Activated naive CD4-positive, alpha-beta T cell treated with anti-CD3 and anti-CD28 coated beads, Interleukin-2, amount 10 ng/mL, durations not matched to agents 7 days and 5 days (primary cell): ENCODE measurements around the gene RIC1.
A peak's percentile ranks its signal among the peaks of the same experiment; 100 is the strongest.
"Not testable (repeated sequence)": the region's sequence is repeated elsewhere in the genome, so short reads cannot be mapped to it uniquely, and the experiment has no call there.

ENCODE experiments used
- CTCF ChIA-PET: fragments of 350-600 bp; sonication (Branson Sonifier 250); formaldehyde crosslinking; loops from one replicate; lab custom pipeline; 2021; ENCODE audit warnings: antibody characterized with exemption; lab: Charles Lee
- DNase-seq: peaks from one replicate; pipeline ENCODE4 v3.0.0-alpha.2; 2020
- H3K27ac Mint-ChIP-seq: one replicate; pipeline ENCODE4 v1.8.0; 2021; ENCODE audit warnings: mild to moderate bottlenecking, moderate library complexity, mixed read lengths
- H3K27me3 Mint-ChIP-seq: one replicate; pipeline ENCODE4 v1.8.0; 2021; ENCODE audit warnings: mild to moderate bottlenecking, mixed read lengths
- H3K36me3 Mint-ChIP-seq: one replicate; pipeline ENCODE4 v1.8.0; 2021; ENCODE audit warnings: mixed read lengths
- H3K4me1 Mint-ChIP-seq: one replicate; pipeline ENCODE4 v1.8.0; 2021; ENCODE audit warnings: mixed read lengths
- H3K4me3 Mint-ChIP-seq: one replicate; pipeline ENCODE4 v1.8.0; 2021; ENCODE audit warnings: mild to moderate bottlenecking, moderate library complexity, mixed read lengths
- H3K9me3 Mint-ChIP-seq: one replicate; pipeline ENCODE4 v1.8.0; 2021; ENCODE audit warnings: mixed read lengths

RIC1 gene

DNA sequence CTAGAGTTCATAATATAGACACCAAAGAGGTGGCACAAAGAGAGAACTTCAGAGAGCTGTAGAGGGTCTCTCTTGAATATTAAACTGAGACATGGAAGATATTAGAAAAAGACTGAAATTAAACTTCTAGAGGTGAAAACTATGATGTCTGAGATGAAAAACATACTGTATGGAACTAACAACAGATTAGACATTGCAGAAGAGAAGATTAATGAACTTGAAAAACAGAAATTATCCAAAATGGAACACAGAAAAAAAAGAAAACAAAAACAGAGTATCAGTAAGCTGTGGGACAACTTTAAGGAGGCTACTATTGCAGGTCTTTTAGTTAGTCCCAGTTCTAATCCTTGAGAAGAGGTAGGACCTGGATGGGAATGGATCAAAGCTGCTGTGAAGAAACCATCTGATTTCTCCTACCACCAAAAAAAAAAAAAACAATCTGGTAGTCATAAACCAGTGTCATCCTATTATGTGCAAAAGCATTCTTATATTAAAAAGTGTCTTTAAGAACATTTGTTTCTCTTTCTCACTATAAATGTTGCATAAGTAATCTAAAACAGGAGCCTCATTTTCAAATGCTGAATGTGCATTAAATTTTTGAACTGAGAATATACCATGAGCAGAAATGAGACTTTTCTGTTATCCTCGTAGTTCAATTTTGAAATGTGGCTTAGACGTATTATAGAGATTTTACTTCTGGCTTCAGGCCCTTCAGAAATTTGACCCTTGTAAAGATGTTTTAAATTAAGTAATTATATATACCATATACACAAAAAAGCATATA lies 107.8 kb downstream of the RIC1 start:
- H3K4me3 Mint-ChIP-seq, result no peak overlapping the region
- no peak for DNase-seq
- no peaks in the 10 kb centered on the region for H3K27me3 Mint-ChIP-seq
- H3K4me1 Mint-ChIP-seq, result no peaks in the 10 kb centered on the region
- CTCF ChIA-PET, result no interaction called here
- no peak overlapping the region for H3K27ac Mint-ChIP-seq
- no peaks in the 10 kb centered on the region for H3K9me3 Mint-ChIP-seq
- H3K36me3 Mint-ChIP-seq, result peaks cover 40% of the 10 kb centered on the region

DNA sequence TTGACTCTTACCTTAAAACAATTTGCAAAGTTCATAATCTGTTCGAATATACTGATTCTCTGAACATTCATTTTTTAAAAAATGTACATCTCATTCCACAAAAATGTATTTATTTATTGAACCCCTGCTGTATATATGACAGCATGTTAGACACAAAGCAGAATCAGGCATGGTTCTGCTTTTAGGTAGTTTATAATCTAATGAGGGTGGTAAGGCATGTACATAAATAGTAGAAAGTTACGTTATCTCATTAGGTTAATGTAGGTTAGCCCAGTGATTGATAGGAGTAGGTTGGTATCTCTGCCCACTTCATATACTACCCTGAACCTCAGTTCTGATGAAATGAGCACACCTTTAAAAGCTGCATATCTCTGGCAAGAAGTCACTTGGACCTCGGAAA lies 114.2 kb downstream of the RIC1 start:
- H3K4me1 Mint-ChIP-seq, result no peaks in the 10 kb centered on the region
- peaks cover 47% of the 10 kb centered on the region for H3K36me3 Mint-ChIP-seq
- no peaks in the 10 kb centered on the region for H3K27me3 Mint-ChIP-seq
- DNase-seq, result no peak
- CTCF ChIA-PET, result interaction anchor here (0.6 kb wide), 1 partner anchor 27 kb away, joined by 3 read pairs; no protein-coding TSS in a partner anchor
- no peak overlapping the region for H3K4me3 Mint-ChIP-seq
- no peaks in the 10 kb centered on the region for H3K9me3 Mint-ChIP-seq
- no peak overlapping the region for H3K27ac Mint-ChIP-seq

DNA sequence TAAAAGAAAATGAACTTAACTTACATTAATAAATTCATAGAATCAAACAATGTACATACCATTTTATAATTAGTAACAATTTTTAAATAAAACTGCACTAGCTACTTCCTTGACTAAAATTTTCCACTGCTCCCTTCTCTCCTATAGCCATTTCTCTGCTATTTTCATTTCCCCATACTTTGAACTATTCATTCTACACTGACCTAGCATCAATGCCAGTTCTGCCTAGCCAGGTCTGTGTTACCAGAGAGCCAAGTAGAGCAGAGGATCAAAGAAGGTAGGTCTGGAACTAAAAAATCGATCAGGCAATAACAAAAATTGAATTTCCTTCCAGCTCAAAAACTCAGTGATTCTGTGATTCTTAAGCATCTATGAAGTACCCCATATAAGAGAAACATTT lies 119.5 kb downstream of the RIC1 start:
- H3K36me3 Mint-ChIP-seq, result peaks cover 41% of the 10 kb centered on the region
- no peaks in the 10 kb centered on the region for H3K27me3 Mint-ChIP-seq
- CTCF ChIA-PET, result interaction anchor here (0.6 to 1.2 kb wide), 2 partner anchors 11 to 730 kb away, joined by 3 to 4 read pairs; no protein-coding TSS in a partner anchor
- H3K4me1 Mint-ChIP-seq, result peaks cover 17% of the 10 kb centered on the region
- H3K27ac Mint-ChIP-seq, result peak overlapping the region; percentile 29
- DNase-seq, result no peak
- H3K4me3 Mint-ChIP-seq, result no peak overlapping the region
- H3K9me3 Mint-ChIP-seq, result no peaks in the 10 kb centered on the region

DNA sequence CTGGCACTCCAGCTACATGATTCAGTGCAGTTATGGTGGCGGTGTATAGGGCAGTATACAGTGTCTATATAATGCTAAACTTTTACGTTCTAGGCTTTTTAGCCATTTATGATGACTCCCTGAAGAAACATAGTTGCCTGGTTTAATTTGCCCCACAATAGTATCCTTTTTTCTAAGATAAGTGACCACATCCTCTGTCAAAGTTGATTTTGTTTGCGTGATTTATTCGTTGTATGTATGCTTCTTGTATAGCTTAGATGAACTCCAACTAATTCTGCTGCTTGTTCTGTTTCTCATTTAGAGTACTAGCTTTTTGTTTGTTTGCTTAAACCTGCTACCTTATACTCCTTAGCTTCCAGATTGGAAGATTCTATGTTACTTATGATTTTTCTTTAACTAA lies 120.4 kb downstream of the RIC1 start:
- Mint-ChIP-seq H3K4me1 (peaks cover 17% of the 10 kb centered on the region), H3K36me3 (peaks cover 40% of the 10 kb centered on the region), H3K27ac (peak overlapping the region; percentile 13), H3K27me3 (no peaks in the 10 kb centered on the region), H3K9me3 (no peaks in the 10 kb centered on the region), H3K4me3 (no peak overlapping the region)
- CTCF ChIA-PET, result interaction anchor here (0.5 to 0.6 kb wide), 2 partner anchors 8 to 680 kb away, joined by 3 to 4 read pairs; no protein-coding TSS in a partner anchor
- no peak for DNase-seq

DNA sequence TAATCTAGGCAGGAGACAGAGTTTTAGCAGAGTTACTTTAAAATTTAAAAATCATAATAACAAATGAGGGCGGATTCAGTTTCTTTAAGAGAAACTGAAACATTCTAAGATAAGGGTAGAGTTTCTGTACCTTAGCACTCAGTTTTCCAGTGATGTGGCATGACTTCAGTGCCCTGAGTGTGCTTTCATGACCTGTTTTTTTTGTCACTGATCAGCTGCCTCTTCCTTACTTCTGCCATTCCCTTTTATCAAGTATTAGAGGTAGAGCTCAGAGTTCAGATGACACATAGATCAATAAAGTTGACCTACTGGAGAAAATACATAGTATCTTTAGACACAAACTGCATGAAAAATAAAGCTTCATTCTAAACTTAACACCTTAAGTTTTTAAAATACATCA lies 121.7 kb downstream of the RIC1 start:
- H3K9me3 Mint-ChIP-seq, result no peaks in the 10 kb centered on the region
- H3K36me3 Mint-ChIP-seq, result peaks cover 31% of the 10 kb centered on the region
- peaks cover 17% of the 10 kb centered on the region for H3K4me1 Mint-ChIP-seq

DNA sequence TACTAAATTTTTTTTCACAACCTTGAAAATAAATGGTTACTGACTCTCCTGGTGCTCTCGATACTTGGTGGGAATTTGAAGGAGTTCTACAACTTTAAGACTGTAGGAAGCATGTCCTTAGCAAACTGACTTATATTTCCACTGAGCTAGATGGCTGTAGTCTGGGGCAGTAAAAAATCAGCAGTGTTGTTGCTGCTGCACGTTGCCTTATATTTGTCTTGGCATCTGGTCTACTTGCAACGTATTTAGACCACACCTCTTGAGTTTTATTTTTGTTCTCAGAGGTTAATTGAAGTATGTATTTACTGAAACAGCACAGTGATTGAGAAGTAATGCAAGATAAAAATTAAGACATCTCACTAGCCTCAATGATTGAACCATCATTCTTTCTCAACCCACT lies 127.7 kb downstream of the RIC1 start:
- no peak overlapping the region for H3K27ac Mint-ChIP-seq
- peaks cover 35% of the 10 kb centered on the region for H3K36me3 Mint-ChIP-seq

More for the DNA sequence above, 121.7 kb downstream of the RIC1 start:
- Mint-ChIP-seq H3K4me3 (no peak overlapping the region), H3K27me3 (no peaks in the 10 kb centered on the region), H3K27ac (no peak overlapping the region)
- CTCF ChIA-PET, result interaction anchor here (1.0 to 1.2 kb wide), 2 partner anchors 15 to 23 kb away, joined by 3 read pairs; no protein-coding TSS in a partner anchor
- DNase-seq, result no peak

DNA sequence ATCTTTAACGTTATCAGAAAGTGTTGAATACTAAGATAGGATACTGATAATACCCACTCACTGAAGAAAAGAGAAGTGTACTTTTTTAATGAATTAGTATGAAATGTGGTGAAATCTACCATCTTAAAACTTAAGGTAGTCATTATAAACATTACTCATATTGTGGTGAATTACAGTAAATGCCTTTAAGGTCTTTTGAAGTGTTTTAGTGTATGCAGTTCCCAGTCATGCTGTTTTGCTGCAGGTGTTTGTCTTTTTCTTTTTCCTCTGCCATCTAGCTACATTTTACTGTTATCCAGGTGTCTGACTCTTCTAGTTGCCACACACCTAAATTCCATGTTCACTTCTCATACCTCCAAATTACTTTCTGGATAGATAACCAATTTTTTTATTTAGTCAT lies 131.4 kb downstream of the RIC1 start:
- CTCF ChIA-PET, result no interaction called here
- H3K9me3 Mint-ChIP-seq, result no peaks in the 10 kb centered on the region
- H3K27me3 Mint-ChIP-seq, result no peaks in the 10 kb centered on the region
- H3K4me3 Mint-ChIP-seq, result no peak overlapping the region
- peaks cover 49% of the 10 kb centered on the region for H3K36me3 Mint-ChIP-seq
- H3K4me1 Mint-ChIP-seq, result peaks cover 24% of the 10 kb centered on the region
- DNase-seq, result no peak
- H3K27ac Mint-ChIP-seq, result no peak overlapping the region

More for the DNA sequence above, 127.7 kb downstream of the RIC1 start:
- DNase-seq, result no peak
- Mint-ChIP-seq H3K9me3 (no peaks in the 10 kb centered on the region), H3K4me3 (no peak overlapping the region), H3K27me3 (no peaks in the 10 kb centered on the region), H3K4me1 (peaks cover 3% of the 10 kb centered on the region)
- CTCF ChIA-PET, result interaction anchor here (0.7 kb wide), 1 partner anchor 167 kb away, joined by 4 read pairs; no protein-coding TSS in a partner anchor

DNA sequence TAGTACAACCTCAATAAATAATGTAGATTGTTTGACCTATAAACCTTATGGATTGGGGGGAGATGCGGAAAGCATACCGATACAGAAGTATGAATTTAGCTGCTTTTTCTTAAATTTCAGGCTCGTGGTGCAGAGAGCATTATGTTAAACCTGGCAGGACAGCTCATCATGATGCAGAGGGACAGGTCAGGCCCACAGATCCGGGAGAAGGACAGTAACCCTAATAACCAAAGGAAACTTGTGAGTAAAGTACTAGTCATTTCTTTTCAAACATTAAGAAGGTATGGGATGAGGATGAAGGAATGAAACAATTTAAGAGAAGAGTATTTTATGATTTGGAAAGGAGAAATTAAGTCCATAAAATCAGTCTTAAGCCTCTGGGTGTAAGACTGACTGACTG lies 133.5 kb downstream of the RIC1 start:
- no peaks in the 10 kb centered on the region for H3K9me3 Mint-ChIP-seq
- H3K36me3 Mint-ChIP-seq, result peaks cover 64% of the 10 kb centered on the region
- no peak overlapping the region for H3K4me3 Mint-ChIP-seq
- CTCF ChIA-PET, result no interaction called here
- DNase-seq, result no peak
- H3K27ac Mint-ChIP-seq, result no peak overlapping the region
- no peaks in the 10 kb centered on the region for H3K27me3 Mint-ChIP-seq
- H3K4me1 Mint-ChIP-seq, result peaks cover 37% of the 10 kb centered on the region

DNA sequence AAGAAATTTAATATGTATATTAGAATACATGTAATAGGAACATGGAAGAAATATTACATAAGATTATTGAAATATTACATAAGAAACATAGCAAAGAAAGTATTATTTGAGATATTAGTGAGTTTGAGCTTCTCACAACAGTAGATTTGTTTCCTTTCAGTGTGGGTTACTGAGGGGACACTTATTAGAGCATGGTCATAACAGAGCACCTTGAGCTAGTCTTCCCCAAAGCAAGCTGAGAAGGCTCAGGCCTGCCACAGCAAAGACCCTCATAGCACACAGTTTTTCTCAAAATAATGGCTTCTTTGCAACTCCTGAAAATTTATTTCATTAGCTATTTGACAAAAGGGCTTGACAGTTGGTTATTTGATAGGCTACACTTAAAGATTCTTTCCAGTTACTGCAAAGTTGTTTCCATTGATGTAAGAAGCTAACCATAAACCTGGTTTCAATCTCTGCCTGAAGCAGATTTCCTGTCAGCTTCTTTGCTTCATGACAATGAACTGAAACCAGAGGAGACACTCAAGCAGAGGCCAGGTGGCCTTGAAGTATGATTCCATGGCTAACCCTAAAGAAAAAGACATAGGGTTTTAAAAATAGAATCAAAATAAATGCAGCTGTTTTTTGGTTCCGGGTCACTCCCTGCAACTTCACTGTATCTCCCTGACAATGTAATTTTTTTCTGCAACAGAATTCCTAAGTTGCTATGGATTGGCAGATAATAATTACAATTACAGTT lies 135.4 kb downstream of the RIC1 start:
- Mint-ChIP-seq H3K27me3 (no peaks in the 10 kb centered on the region), H3K36me3 (peaks cover 66% of the 10 kb centered on the region), H3K4me3 (no peak overlapping the region), H3K9me3 (no peaks in the 10 kb centered on the region), H3K27ac (peak overlapping the region; percentile 75), H3K4me1 (peaks cover 53% of the 10 kb centered on the region)
- peak; percentile 36 for DNase-seq
- CTCF ChIA-PET, result interaction anchor here (1.0 to 1.5 kb wide), 4 partner anchors 9 to 260 kb away, joined by 4 to 13 read pairs (median 5); partner anchors contain the start of gene ERMP1

DNA sequence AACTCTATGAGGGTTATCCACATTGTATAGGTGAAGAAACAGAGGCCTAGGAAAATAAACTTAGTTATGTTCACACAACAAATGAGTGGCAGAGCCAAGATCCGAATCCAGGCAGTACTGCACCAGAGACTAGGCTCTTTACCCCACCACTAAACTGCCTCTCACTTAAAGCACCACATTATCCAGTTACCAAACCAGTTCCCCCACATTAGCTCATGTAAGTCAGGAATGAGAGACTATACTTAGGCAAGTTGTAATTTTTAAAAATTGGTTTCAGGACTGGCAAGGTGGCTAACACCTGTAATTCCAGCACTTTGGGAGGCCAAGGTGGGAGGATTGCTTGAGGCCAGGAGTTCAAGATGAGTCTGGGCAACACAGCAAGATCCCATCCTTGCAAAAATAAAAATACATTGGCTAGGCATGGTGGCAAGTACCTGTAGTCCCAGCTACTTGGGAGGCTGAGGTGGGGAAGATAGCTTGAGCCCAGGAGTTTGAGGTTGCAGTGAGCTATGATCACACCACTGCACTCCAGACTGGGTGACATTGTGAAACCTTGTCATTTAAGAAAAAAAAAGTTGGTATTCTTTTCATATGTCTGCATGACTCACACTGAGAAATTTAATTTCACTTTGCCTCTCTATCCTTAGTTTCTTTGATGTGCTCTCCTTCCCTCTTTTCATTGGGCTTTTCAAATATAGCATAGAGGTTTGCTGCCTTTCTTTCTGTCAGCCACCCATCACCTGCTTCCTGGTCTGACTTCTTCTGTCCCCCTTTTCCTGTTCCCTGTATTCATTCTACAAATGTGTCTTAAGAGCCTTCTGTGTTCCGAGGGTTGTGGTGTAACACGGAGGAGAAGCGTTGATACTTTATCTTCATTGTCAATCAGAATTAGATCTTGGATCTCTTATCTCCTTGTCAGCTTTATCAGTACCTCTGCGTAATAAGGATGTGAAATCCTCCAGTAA lies 139.3 kb downstream of the RIC1 start:
- no peaks in the 10 kb centered on the region for H3K27me3 Mint-ChIP-seq
- peaks cover 70% of the 10 kb centered on the region for H3K36me3 Mint-ChIP-seq
- CTCF ChIA-PET, result interaction anchor here (1.0 kb wide), 1 partner anchor 131 kb away, joined by 3 read pairs; no protein-coding TSS in a partner anchor
- peak; percentile 33 for DNase-seq
- no peaks in the 10 kb centered on the region for H3K9me3 Mint-ChIP-seq
- H3K4me3 Mint-ChIP-seq, result peak overlapping the region; percentile 17
- H3K4me1 Mint-ChIP-seq, result peaks cover 48% of the 10 kb centered on the region
- peak overlapping the region; percentile 87 for H3K27ac Mint-ChIP-seq

DNA sequence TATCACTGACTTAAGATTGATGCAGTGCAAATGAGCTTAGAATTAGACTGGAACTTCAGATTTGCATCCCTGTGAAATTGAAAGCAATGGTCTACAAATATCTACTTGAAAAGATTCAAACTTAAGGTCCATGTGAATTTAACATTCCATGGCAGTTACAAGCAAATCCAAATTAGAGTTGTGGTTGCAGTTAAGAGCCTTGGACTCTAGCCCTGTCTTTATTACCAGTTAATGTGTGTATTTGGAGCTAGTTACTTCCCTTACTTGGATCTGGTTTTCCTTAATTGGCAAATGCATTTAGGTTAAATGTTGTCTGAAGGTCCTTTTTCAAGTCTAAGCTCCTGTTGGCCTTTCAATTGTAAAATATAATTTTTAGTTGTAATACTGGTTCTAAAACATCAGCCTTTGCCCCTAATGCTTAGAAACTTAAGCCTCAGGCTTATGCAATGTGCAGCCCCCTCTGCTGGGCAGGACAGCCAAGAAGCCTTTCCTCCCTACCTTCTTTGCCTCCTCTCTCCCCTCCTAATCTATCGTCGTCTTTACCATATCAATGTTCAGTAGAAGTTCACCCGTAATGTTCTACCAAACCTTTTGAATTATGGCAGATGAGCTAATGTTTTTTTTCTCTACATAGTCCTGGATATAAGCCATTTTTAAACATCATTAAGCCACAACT lies 144.6 kb downstream of the RIC1 start:
- Mint-ChIP-seq H3K36me3 (peaks cover 65% of the 10 kb centered on the region), H3K4me3 (no peak overlapping the region), H3K27me3 (no peaks in the 10 kb centered on the region), H3K4me1 (peaks cover 7% of the 10 kb centered on the region), H3K27ac (no peak overlapping the region), H3K9me3 (peaks cover 4% of the 10 kb centered on the region)
- CTCF ChIA-PET, result interaction anchor here (0.8 to 3.6 kb wide), 5 partner anchors 10 to 184 kb away, joined by 3 to 13 read pairs (median 5); partner anchors contain the start of gene ERMP1
- no peak for DNase-seq

DNA sequence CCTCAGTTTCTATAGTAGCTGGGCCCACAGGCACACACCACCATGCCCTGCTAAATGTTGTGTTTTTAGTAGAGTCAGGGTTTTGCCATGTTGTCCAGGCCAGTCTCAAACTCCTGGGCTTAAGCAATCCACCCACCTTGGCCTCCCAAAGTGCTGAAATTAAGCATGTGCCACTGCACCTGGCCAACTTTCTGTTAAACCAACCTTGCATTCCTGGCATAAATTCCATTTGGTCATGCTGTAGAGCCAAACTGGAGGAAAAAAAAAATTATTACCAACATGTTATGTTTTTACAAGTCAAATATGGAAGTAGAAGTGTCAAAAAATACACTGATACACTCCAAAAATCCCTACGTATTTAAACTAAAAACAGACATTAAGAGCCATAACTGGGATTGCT lies 149.9 kb downstream of the RIC1 start:
- Mint-ChIP-seq H3K27ac (no peak overlapping the region), H3K27me3 (no peaks in the 10 kb centered on the region), H3K4me3 (no peak overlapping the region), H3K36me3 (peaks cover 79% of the 10 kb centered on the region), H3K4me1 (no peaks in the 10 kb centered on the region), H3K9me3 (peaks cover 41% of the 10 kb centered on the region)
- CTCF ChIA-PET, result no interaction called here
- no peak for DNase-seq

DNA sequence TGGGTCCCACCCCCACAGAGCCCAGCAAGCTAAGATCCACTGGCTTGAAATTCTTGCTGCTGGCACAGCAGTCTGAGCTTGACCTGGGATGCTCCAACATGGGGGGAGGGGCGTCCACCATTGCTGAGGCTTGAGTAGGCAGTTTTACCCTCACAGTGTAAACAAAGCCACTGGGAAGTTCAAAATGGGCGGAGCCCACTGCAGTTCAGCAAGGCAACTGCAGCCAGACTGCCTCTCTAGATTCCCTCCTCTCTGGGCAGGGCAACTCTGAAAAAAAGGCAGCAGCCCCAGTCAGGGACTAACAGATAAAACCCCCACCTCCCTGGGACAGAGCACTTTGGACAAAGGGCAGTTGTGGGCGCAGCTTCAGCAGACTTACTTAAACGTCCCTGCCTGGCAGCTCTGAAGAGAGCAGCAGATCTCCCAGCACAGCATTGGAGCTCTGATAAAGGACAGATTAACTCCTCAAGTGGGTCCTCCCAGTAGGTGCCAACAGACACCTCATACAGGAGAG lies 150.9 kb downstream of the RIC1 start:
- H3K27me3 Mint-ChIP-seq, DNase-seq, CTCF ChIA-PET, H3K27ac Mint-ChIP-seq, H3K4me1 Mint-ChIP-seq, H3K4me3 Mint-ChIP-seq: not testable (repeated sequence)
- Mint-ChIP-seq H3K36me3 (peaks cover 80% of the 10 kb centered on the region), H3K9me3 (peaks cover 41% of the 10 kb centered on the region)
